NCI-H146 treated with DMSO at 0.1 percent for 48 hours (cell line): Measurements from ENCODE around the gene PMEL.
A peak's percentile ranks its signal among the peaks of the same experiment; 100 is the strongest.
"Not testable (repeated sequence)": the region's sequence is repeated elsewhere in the genome, so short reads cannot be mapped to it uniquely, and the experiment has no call there.

ENCODE experiments used
- DNase-seq: peaks from one replicate; lab custom pipeline; 2025; ENCODE audit not compliant: unreplicated experiment; lab: John Stamatoyannopoulos, UW

PMEL gene

GRCh38 chr12:55983232-55983842, 17.5 kb upstream of the PMEL start:
- no peak for DNase-seq

GRCh38 chr12:55982319-55982936, 16.6 kb upstream of the PMEL start:
- no peak for DNase-seq

- DNase-seq: not testable (repeated sequence)
Observed at GRCh38 chr12:55981882-55982281, 16.0 kb upstream of the PMEL start.

- no peak for DNase-seq
Observed at GRCh38 chr12:55979069-55979468, 13.2 kb upstream of the PMEL start.

GRCh38 chr12:55978393-55978792, 12.6 kb upstream of the PMEL start:
- DNase-seq: no peak

- peak; percentile 52 for DNase-seq
Observed at GRCh38 chr12:55974308-55974730, 8.5 kb upstream of the PMEL start.

- peak; percentile 100 for DNase-seq
Observed at GRCh38 chr12:55973599-55974307, 7.9 kb upstream of the PMEL start, which contains the start of gene RAB5B. TSS of gene RAB5B (plus strand) at chr12:55974078. CDS start at chr12:55986961, 12,883 bp downstream.

- no peak for DNase-seq
Observed at GRCh38 chr12:55972911-55973598, 7.2 kb upstream of the PMEL start.

- no peak for DNase-seq
Observed at GRCh38 chr12:55972456-55972855, 6.6 kb upstream of the PMEL start.

GRCh38 chr12:55972042-55972441, 6.2 kb upstream of the PMEL start:
- DNase-seq: no peak

GRCh38 chr12:55970775-55971174, 4.9 kb upstream of the PMEL start:
- DNase-seq: no peak

GRCh38 chr12:55969356-55969755, 3.5 kb upstream of the PMEL start:
- no peak for DNase-seq

GRCh38 chr12:55966408-55967281, 803 bp upstream of the PMEL start, which contains the start of gene CDK2:
TSS of gene CDK2 (plus strand) at chr12:55966830. CDS start at chr12:55967009, 179 bp downstream.
- DNase-seq: peak; percentile 84

- DNase-seq: no peak
Observed at GRCh38 chr12:55965240-55965639, 602 bp downstream of the PMEL start.

- DNase-seq: no peak
Observed at GRCh38 chr12:55963760-55964159, 2.1 kb downstream of the PMEL start.

- DNase-seq: no peak
Observed at GRCh38 chr12:55957106-55957859, 8.6 kb downstream of the PMEL start.

- no peak for DNase-seq
Observed at GRCh38 chr12:55955800-55956508, 9.9 kb downstream of the PMEL start.

- DNase-seq: no peak
Observed at GRCh38 chr12:55955344-55955743, 10.5 kb downstream of the PMEL start.

GRCh38 chr12:55946553-55946952, 19.3 kb downstream of the PMEL start:
- DNase-seq: no peak
